Cardiac muscle cell (in vitro differentiated cells and primary cell): ENCODE results near the gene PICALM. TPM values are rescaled to one million over a fixed set of nuclear protein-coding genes. Genes with fewer than 3 reads are reported as not detected.

Experiments used
- DNase-seq, 2 donors: peaks; one replicate each; pipeline versions ENCODE4 v3.0.0 to v3.0.0-alpha.2; 2010 to 2017; ENCODE audit warnings: low read depth in 1 of 2, low spot score in 1 of 2
- H3K27ac ChIP-seq: fragments of 200-600 bp; sonication (generic); 2 replicates; pipeline ENCODE4 v1.5.1; 2016
- H3K27me3 ChIP-seq: fragments of 200-600 bp; sonication (generic); 2 replicates; pipeline ENCODE4 v1.6.0; 2016; ENCODE audit warnings: control low read depth
- H3K36me3 ChIP-seq: fragments of 200-600 bp; sonication (generic); 2 replicates; pipeline ENCODE4 v1.5.1; 2016; ENCODE audit warnings: control low read depth
- H3K4me1 ChIP-seq: fragments of 200-600 bp; sonication (generic); 2 replicates; pipeline ENCODE4 v1.8.1; 2017; ENCODE audit warnings: low read depth, mild to moderate bottlenecking, mixed run types
- H3K4me3 ChIP-seq: fragments of 200-600 bp; sonication (generic); 2 replicates; pipeline ENCODE4 v1.5.1; 2016; ENCODE audit warnings: mild to moderate bottlenecking
- H3K9me3 ChIP-seq: fragments of 200-600 bp; sonication (generic); 2 replicates; pipeline ENCODE4 v1.5.1; 2017; ENCODE audit warnings: low read depth, mild to moderate bottlenecking, control low read depth
- CTCF ChIP-seq: IDR thresholded peaks from 2 replicates; pipeline ENCODE4 v1.5.1; 2012; ENCODE audit warnings: low read depth, mild to moderate bottlenecking, low read length
- polyA plus RNA-seq: library from polyadenylated mRNA; unstranded; fragments of >200 nt; fragmentation: Nextera tagmentation; extraction: Ambion mirVana; gene quantifications from 2 replicates; pipeline ENCODE4 v1.2.1, GENCODE V29; 2016
- total RNA-seq: library from RNA; depleted of rRNA; stranded (reverse); fragments of >200 nt; gene quantifications from 2 replicates; pipeline ENCODE4 v1.2.3, GENCODE V29; 2016

Gene PICALM
- total and polyA plus RNA-seq, 2 experiments from 2014 or later: 49.9 to 110 TPM

GRCh38 chr11:85918910-85919794 is 149.7 kb downstream of the PICALM start:
- no peak overlapping the region for H3K4me3 ChIP-seq
- no peak for TF ChIP-seq CTCF

GRCh38 chr11:85914425-85914824 is 154.5 kb downstream of the PICALM start:
- DNase-seq: no peak
- no peak for TF ChIP-seq CTCF
- H3K27me3 ChIP-seq: no peaks in the 10 kb centered on the region
- no peaks in the 10 kb centered on the region for H3K9me3 ChIP-seq
- H3K27ac ChIP-seq: no peak overlapping the region
- H3K36me3 ChIP-seq: no peaks in the 10 kb centered on the region
- H3K4me1 ChIP-seq: no peaks in the 10 kb centered on the region
- H3K4me3 ChIP-seq: no peak overlapping the region

More at GRCh38 chr11:85918910-85919794, 149.7 kb downstream of the PICALM start:
- Histone ChIP-seq H3K36me3 (no peaks in the 10 kb centered on the region), H3K9me3 (no peaks in the 10 kb centered on the region), H3K27ac (no peak overlapping the region), H3K27me3 (no peaks in the 10 kb centered on the region), H3K4me1 (no peaks in the 10 kb centered on the region)
- DNase-seq: peak in 1 of 2 donors; percentile 50

- no peaks in the 10 kb centered on the region for H3K27me3 ChIP-seq
- H3K4me3 ChIP-seq: no peak overlapping the region
- no peaks in the 10 kb centered on the region for H3K9me3 ChIP-seq
- peak in 1 of 2 donors; percentile 18 for DNase-seq
- no peak for TF ChIP-seq CTCF
- H3K36me3 ChIP-seq: no peaks in the 10 kb centered on the region
- no peaks in the 10 kb centered on the region for H3K4me1 ChIP-seq
- H3K27ac ChIP-seq: no peak overlapping the region
Measured at GRCh38 chr11:85913513-85913912, 155.4 kb downstream of the PICALM start.

GRCh38 chr11:85912414-85912813 is 156.5 kb downstream of the PICALM start:
- H3K36me3 ChIP-seq: no peaks in the 10 kb centered on the region
- TF ChIP-seq CTCF: no peak
- H3K4me3 ChIP-seq: no peak overlapping the region
- no peaks in the 10 kb centered on the region for H3K27me3 ChIP-seq
- H3K27ac ChIP-seq: no peak overlapping the region
- no peaks in the 10 kb centered on the region for H3K9me3 ChIP-seq
- H3K4me1 ChIP-seq: no peaks in the 10 kb centered on the region
- peak in 1 of 2 donors; percentile 3 for DNase-seq

Other genes starting within 250 kb of the PICALM start
- not detected in 2 replicates for gene CCDC83, start 213.7 kb downstream of the PICALM start, total RNA-seq
- not detected in 2 replicates for gene CCDC83, start 213.7 kb downstream of the PICALM start, polyA plus RNA-seq
- gene EED, start 175.7 kb upstream of the PICALM start, total RNA-seq: 15.7 and 24.0 TPM in 2 replicates
- 30.1 and 50.4 TPM in 2 replicates for gene EED, start 175.7 kb upstream of the PICALM start, polyA plus RNA-seq
- gene HIKESHI, start 233.2 kb upstream of the PICALM start, total RNA-seq: 39.8 and 55.8 TPM in 2 replicates
- gene HIKESHI, start 233.2 kb upstream of the PICALM start, polyA plus RNA-seq: 98.4 and 111 TPM in 2 replicates